HEK293 (cell line): Measurements from ENCODE around the gene FIBP.

Experiments
- SP2 ChIP-seq: fragments of 450-650 bp; formaldehyde crosslinking; IDR thresholded peaks from 2 replicates; pipeline ENCODE4 v1.5.1; 2016; ENCODE audit warnings: missing biosample characterization, missing genetic modification characterization
- ZBTB7A ChIP-seq: fragments of 450-650 bp; formaldehyde crosslinking; IDR thresholded peaks from 2 replicates; pipeline ENCODE4 v1.5.1; 2016; ENCODE audit warnings: low read depth, missing biosample characterization, missing genetic modification characterization
- ZNF146 ChIP-seq: fragments of 450-650 bp; formaldehyde crosslinking; IDR thresholded peaks from 2 replicates; pipeline ENCODE4 v1.5.1; 2016; ENCODE audit warnings: missing biosample characterization, missing genetic modification characterization
- ZNF157 ChIP-seq: fragments of 450-650 bp; formaldehyde crosslinking; IDR thresholded peaks from 2 replicates; pipeline ENCODE4 v1.5.1; 2016; ENCODE audit warnings: missing biosample characterization, missing genetic modification characterization
- ZNF423 ChIP-seq: fragments of 450-650 bp; formaldehyde crosslinking; IDR thresholded peaks from 2 replicates; pipeline ENCODE4 v1.5.1; 2016; ENCODE audit warnings: missing biosample characterization, missing genetic modification characterization
- ZNF501 ChIP-seq: fragments of 450-650 bp; formaldehyde crosslinking; IDR thresholded peaks from 2 replicates; pipeline ENCODE4 v1.5.1; 2016; ENCODE audit warnings: missing biosample characterization, missing genetic modification characterization
- ZNF585B ChIP-seq: fragments of 450-650 bp; formaldehyde crosslinking; IDR thresholded peaks from 2 replicates; pipeline ENCODE4 v1.5.1; 2016; ENCODE audit warnings: missing biosample characterization, missing genetic modification characterization
- ZNF629 ChIP-seq: fragments of 450-650 bp; formaldehyde crosslinking; IDR thresholded peaks from 2 replicates; pipeline ENCODE4 v1.5.1; 2017; ENCODE audit warnings: missing biosample characterization, missing genetic modification characterization
- ZNF785 ChIP-seq: fragments of 450-650 bp; formaldehyde crosslinking; IDR thresholded peaks from 2 replicates; pipeline ENCODE4 v1.5.1; 2016; ENCODE audit warnings: missing biosample characterization, missing genetic modification characterization
- TF ChIP-seq, protein P1 (sequence below): fragments of 450-650 bp; formaldehyde crosslinking; IDR thresholded peaks from 2 replicates; pipeline ENCODE4 v1.5.1; 2016; ENCODE audit warnings: missing biosample characterization, missing genetic modification characterization

DNA sequence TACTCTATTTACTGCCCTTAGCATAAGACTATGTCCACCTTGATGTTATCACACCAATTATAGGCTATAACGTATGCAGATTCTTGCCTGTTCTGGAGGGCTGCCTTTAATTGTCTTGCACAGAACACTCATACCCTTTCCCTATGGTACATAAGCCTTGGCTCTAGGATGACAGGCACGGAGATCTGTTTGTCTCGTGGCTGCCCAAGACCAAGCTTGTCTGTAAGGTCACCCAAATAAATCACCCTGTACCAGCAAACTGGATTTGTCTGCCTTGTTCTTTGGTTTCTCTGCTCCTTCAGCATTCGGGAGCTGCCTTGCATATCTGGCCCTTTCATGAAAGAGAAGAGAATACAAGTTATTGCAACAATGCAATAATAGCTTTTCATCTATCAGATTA lies 49.5 kb upstream of the FIBP start:
- TF ChIP-seq ZNF157 (tag by site-specific recombination) (no peak), ZNF585B (tag by site-specific recombination) (no peak), ZNF785 (no peak), ZNF423 (tag by site-specific recombination) (no peak), ZNF501 (tag by site-specific recombination) (no peak), SP2 (tag by site-specific recombination) (no peak), ZBTB7A (no peak), ZNF146 (tag by site-specific recombination) (no peak), ZNF629 (no peak)
- TF ChIP-seq, protein P1, sequence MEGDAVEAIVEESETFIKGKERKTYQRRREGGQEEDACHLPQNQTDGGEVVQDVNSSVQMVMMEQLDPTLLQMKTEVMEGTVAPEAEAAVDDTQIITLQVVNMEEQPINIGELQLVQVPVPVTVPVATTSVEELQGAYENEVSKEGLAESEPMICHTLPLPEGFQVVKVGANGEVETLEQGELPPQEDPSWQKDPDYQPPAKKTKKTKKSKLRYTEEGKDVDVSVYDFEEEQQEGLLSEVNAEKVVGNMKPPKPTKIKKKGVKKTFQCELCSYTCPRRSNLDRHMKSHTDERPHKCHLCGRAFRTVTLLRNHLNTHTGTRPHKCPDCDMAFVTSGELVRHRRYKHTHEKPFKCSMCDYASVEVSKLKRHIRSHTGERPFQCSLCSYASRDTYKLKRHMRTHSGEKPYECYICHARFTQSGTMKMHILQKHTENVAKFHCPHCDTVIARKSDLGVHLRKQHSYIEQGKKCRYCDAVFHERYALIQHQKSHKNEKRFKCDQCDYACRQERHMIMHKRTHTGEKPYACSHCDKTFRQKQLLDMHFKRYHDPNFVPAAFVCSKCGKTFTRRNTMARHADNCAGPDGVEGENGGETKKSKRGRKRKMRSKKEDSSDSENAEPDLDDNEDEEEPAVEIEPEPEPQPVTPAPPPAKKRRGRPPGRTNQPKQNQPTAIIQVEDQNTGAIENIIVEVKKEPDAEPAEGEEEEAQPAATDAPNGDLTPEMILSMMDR (tag by site-specific recombination) = no peak
